Gastrocnemius medialis (tissue), 4 donors: ENCODE measurements around the gene CERS6. TPM values are rescaled to one million over a fixed set of nuclear protein-coding genes. Genes with fewer than 3 reads are reported as not detected.

Experiments used
- ATAC-seq, 2 donors: fragments of 150-250 bp; one replicate each; pipeline ENCODE4 v1.9.1; 2016
- DNase-seq, 2 donors: peaks; one replicate each; pipeline ENCODE4 v3.0.0-alpha.2; 2019
- H3K27ac ChIP-seq, 4 donors: fragments of 200-600 bp; sonication (generic); 1 replicate in 1 of 4; 2 replicates in 3 of 4; pipeline ENCODE4 v1.5.1; 2016 to 2018; ENCODE audit warnings: mild to moderate bottlenecking in 2 of 4, moderate library complexity in 1 of 4
- H3K27me3 ChIP-seq, 3 donors: fragments of 200-600 bp; sonication (generic) in 2 of 3; 1 replicate in 1 of 3; 2 replicates in 2 of 3; pipeline versions ENCODE4 v1.5.1 to v1.6.0; 2016 to 2019; ENCODE audit warnings: mild to moderate bottlenecking in 1 of 3, moderate library complexity in 1 of 3
- H3K36me3 ChIP-seq, 2 donors: fragments of 200-600 bp; sonication (generic) in 1 of 2; one replicate each; pipeline ENCODE4 v1.5.1; 2017 to 2018
- H3K4me1 ChIP-seq, 2 donors: fragments of 200-600 bp; sonication (generic) in 1 of 2; one replicate each; pipeline ENCODE4 v1.5.1; 2016 to 2017; ENCODE audit warnings: mild to moderate bottlenecking in 2 of 2
- H3K4me3 ChIP-seq, 4 donors: fragments of 200-600 bp; sonication (generic) in 3 of 4; 1 replicate in 1 of 4; 2 replicates in 3 of 4; pipeline ENCODE4 v1.5.1; 2016 to 2019; ENCODE audit warnings: mild to moderate bottlenecking in 2 of 4
- H3K9me3 ChIP-seq, 3 donors: fragments of 200-600 bp; sonication (generic) in 2 of 3; 1 replicate in 1 of 3; 2 replicates in 2 of 3; pipeline ENCODE4 v1.5.1; 2016 to 2019
- POLR2A ChIP-seq, 2 donors: fragments of 450-650 bp; IDR thresholded peaks; one replicate each; pipeline ENCODE4 v1.6.1; 2017; ENCODE audit warnings: antibody characterized with exemption in 2 of 2, mild to moderate bottlenecking in 2 of 2, moderate library complexity in 2 of 2
- in situ Hi-C, 4 donors: fragments of 200-750 bp; cut with MboI; loops; one replicate each; pipeline versions ENCODE4 v1.15.0 to v1.8.0; 2017; ENCODE audit warnings: low sequenced_read_pairs in 4 of 4
- intact Hi-C: fragments of 100-400 bp; cut with DNase I; formaldehyde crosslinking; loops from one replicate; pipeline ENCODE4 v1.15.1; 2023; ENCODE audit warnings: low total_unique reads
- total RNA-seq, 4 donors: library from RNA; depleted of rRNA; stranded (reverse); fragments of >200 nt; gene quantifications; one replicate each; pipeline versions ENCODE4 v1.1.0 to v1.2.3, GENCODE V29; 2016
- TF ChIP-seq, protein P1 (sequence below), 5 experiments: fragments of 450-650 bp in 3 of 5; fragments of 200-600 bp in 2 of 5; sonication (generic) in 2 of 5; IDR thresholded peaks in 4 of 5; conservative IDR thresholded peaks in 1 of 5; 1 replicate in 4 of 5; 2 replicates in 1 of 5; pipeline ENCODE4 v1.5.1; 2016 to 2019; ENCODE audit warnings: antibody characterized with exemption in 5 of 5, mild to moderate bottlenecking in 3 of 5, moderate library complexity in 3 of 5

CERS6 gene
- total RNA-seq, 4 donors from 2014 or later: 11.9 to 18.0 (median 14.7) TPM

GRCh38 chr2:168740788-168741187, 284.7 kb downstream of the CERS6 start:
- intact Hi-C loops: no loop called here
- no peak for DNase-seq
- in situ Hi-C loops: no loop called here

DNA sequence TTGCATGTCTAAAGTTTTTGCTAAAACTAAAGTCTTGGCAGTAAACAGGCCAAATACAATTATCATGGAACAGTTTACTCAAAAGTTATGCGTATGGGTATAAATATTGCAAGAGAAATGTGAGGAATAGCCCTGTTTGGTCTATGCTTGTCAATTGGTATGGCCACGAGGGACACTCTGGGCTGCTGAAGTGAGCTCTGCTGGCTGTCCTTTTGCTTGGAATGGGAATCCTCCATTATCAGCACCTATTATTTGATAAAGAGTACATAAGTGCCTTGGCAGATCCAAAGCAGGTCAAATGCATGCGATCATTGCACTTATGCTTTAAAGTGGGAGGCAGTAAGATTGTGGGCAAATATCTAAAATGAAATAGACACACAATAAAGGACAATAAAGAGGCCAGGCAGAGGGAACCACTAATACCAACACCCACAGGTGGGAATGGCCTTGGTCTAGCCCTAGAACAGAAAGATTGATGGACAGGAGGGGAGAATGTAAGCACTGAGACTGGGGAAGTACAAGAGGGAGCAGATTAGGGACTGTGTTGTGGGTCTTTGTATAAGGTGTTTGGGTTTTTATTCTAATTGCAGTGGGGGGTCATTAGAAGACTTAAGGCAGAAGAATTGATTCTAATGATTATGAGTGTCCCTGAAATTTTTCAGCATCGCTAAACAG, 286.3 kb downstream of the CERS6 start:
- H3K4me1 ChIP-seq: peaks cover 0 to 8% of the 10 kb centered on the region in 2 donors
- TF ChIP-seq, protein P1, sequence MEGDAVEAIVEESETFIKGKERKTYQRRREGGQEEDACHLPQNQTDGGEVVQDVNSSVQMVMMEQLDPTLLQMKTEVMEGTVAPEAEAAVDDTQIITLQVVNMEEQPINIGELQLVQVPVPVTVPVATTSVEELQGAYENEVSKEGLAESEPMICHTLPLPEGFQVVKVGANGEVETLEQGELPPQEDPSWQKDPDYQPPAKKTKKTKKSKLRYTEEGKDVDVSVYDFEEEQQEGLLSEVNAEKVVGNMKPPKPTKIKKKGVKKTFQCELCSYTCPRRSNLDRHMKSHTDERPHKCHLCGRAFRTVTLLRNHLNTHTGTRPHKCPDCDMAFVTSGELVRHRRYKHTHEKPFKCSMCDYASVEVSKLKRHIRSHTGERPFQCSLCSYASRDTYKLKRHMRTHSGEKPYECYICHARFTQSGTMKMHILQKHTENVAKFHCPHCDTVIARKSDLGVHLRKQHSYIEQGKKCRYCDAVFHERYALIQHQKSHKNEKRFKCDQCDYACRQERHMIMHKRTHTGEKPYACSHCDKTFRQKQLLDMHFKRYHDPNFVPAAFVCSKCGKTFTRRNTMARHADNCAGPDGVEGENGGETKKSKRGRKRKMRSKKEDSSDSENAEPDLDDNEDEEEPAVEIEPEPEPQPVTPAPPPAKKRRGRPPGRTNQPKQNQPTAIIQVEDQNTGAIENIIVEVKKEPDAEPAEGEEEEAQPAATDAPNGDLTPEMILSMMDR (IDR thresholded peaks at IDR 0.05 in 4 of 5, conservative IDR thresholded peaks at IDR 0.05 in 1 of 5): no peak
- TF ChIP-seq POLR2A (IDR thresholded peaks at IDR 0.05): no peak
- intact Hi-C loops: no loop called here
- H3K36me3 ChIP-seq: no peaks in the 10 kb centered on the region
- no peak overlapping the region for H3K4me3 ChIP-seq
- no peaks in the 10 kb centered on the region for H3K27me3 ChIP-seq
- no peak overlapping the region for H3K27ac ChIP-seq
- in situ Hi-C loops: no loop called here
- H3K9me3 ChIP-seq: no peaks in the 10 kb centered on the region
- no peak for ATAC-seq
- no peak for DNase-seq

More at GRCh38 chr2:168740788-168741187, 284.7 kb downstream of the CERS6 start:
- peaks cover 0 to 8% of the 10 kb centered on the region in 2 donors for H3K4me1 ChIP-seq
- no peak for TF ChIP-seq POLR2A (IDR thresholded peaks at IDR 0.05)
- TF ChIP-seq, protein P1 (IDR thresholded peaks at IDR 0.05 in 4 of 5, conservative IDR thresholded peaks at IDR 0.05 in 1 of 5): no peak
- H3K27me3 ChIP-seq: no peaks in the 10 kb centered on the region
- H3K4me3 ChIP-seq: no peak overlapping the region
- H3K36me3 ChIP-seq: no peaks in the 10 kb centered on the region
- no peak overlapping the region for H3K27ac ChIP-seq
- no peaks in the 10 kb centered on the region for H3K9me3 ChIP-seq
- no peak for ATAC-seq

GRCh38 chr2:168744844-168745243, 288.8 kb downstream of the CERS6 start:
- Histone ChIP-seq H3K27ac (no peak overlapping the region), H3K9me3 (no peaks in the 10 kb centered on the region), H3K27me3 (no peaks in the 10 kb centered on the region), H3K4me3 (no peak overlapping the region), H3K4me1 (peaks cover 3 to 8% of the 10 kb centered on the region in 2 donors), H3K36me3 (no peaks in the 10 kb centered on the region)
- ATAC-seq (no peak), DNase-seq (no peak)
- intact Hi-C loops: no loop called here
- TF ChIP-seq, protein P1 (IDR thresholded peaks at IDR 0.05 in 4 of 5, conservative IDR thresholded peaks at IDR 0.05 in 1 of 5): no peak
- TF ChIP-seq POLR2A (IDR thresholded peaks at IDR 0.05): no peak
- in situ Hi-C loops: no loop called here

GRCh38 chr2:168748461-168748860, 292.4 kb downstream of the CERS6 start:
- Histone ChIP-seq H3K27ac (no peak overlapping the region), H3K9me3 (no peaks in the 10 kb centered on the region), H3K4me3 (no peak overlapping the region), H3K36me3 (no peaks in the 10 kb centered on the region), H3K27me3 (no peaks in the 10 kb centered on the region), H3K4me1 (peaks cover 6 to 24% of the 10 kb centered on the region in 2 donors)
- DNase-seq (no peak), ATAC-seq (no peak)
- in situ Hi-C loops: no loop called here
- intact Hi-C loops: no loop called here
- no peak for TF ChIP-seq POLR2A (IDR thresholded peaks at IDR 0.05)
- TF ChIP-seq, protein P1 (IDR thresholded peaks at IDR 0.05 in 4 of 5, conservative IDR thresholded peaks at IDR 0.05 in 1 of 5): no peak
